HepG2 (cell line): ENCODE data around the gene RAB28. TPM values are rescaled to one million over a fixed set of nuclear protein-coding genes. Genes with fewer than 3 reads are reported as not detected.

Source experiments
- AKAP8 ChIP-seq: sonication (generic); formaldehyde crosslinking; IDR thresholded peaks from 2 replicates; pipeline ENCODE4 v1.5.1; 2020; ENCODE audit warnings: mild to moderate bottlenecking, missing genetic modification reagents
- GABPA ChIP-seq, 2 experiments: IDR thresholded peaks; 2 replicates each; pipeline ENCODE4 v1.6.1; 2011 to 2016; ENCODE audit warnings: low read depth in 2 of 2, low read length in 1 of 2, missing biosample characterization in 1 of 2, missing genetic modification characterization in 1 of 2
- JDP2 ChIP-seq: sonication (generic); formaldehyde crosslinking; IDR thresholded peaks from 2 replicates; pipeline ENCODE4 v1.8.1; 2022; ENCODE audit warnings: missing genetic modification reagents, borderline replicate concordance
- MED1 ChIP-seq: sonication (generic); formaldehyde crosslinking; IDR thresholded peaks from 2 replicates; pipeline ENCODE4 v1.4.0; 2020; ENCODE audit warnings: missing genetic modification reagents
- NFE2L2 ChIP-seq: fragments of 150-350 bp; IDR thresholded peaks from 2 replicates; pipeline ENCODE4 v1.6.1; 2014; ENCODE audit warnings: low read length
- NKX3-1 ChIP-seq: sonication (generic); formaldehyde crosslinking; IDR thresholded peaks from 2 replicates; pipeline ENCODE4 v1.5.0; 2020; ENCODE audit warnings: missing genetic modification reagents
- NPAS2 ChIP-seq: sonication (generic); formaldehyde crosslinking; IDR thresholded peaks from 2 replicates; pipeline ENCODE4 v1.8.0; 2022; ENCODE audit warnings: mild to moderate bottlenecking, missing genetic modification reagents, borderline replicate concordance
- PTBP1 ChIP-seq: fragments of 200-400 bp; formaldehyde crosslinking; IDR thresholded peaks from 2 replicates; pipeline ENCODE4 v1.6.1; 2018; ENCODE audit warnings: low read length, low read depth; ENCODE audit not compliant: poor library complexity, severe bottlenecking
- SNRNP70 ChIP-seq: fragments of 200-400 bp; formaldehyde crosslinking; IDR thresholded peaks from 2 replicates; pipeline ENCODE4 v1.6.1; 2017; ENCODE audit warnings: mild to moderate bottlenecking, low read depth, low read length, moderate library complexity
- STAT5B ChIP-seq: sonication (generic); formaldehyde crosslinking; IDR thresholded peaks from 2 replicates; pipeline ENCODE4 v1.4.0; 2020; ENCODE audit warnings: missing genetic modification reagents
- ZBTB38 ChIP-seq: sonication (generic); formaldehyde crosslinking; IDR thresholded peaks from 2 replicates; pipeline ENCODE4 v1.5.1; 2020; ENCODE audit warnings: mild to moderate bottlenecking, missing genetic modification reagents
- ZKSCAN1 ChIP-seq: fragments of 150-350 bp; IDR thresholded peaks from 2 replicates; pipeline ENCODE4 v1.6.1; 2014; ENCODE audit warnings: low read length
- ZKSCAN8 ChIP-seq: IDR thresholded peaks from 2 replicates; pipeline ENCODE4 v1.6.1; 2016; ENCODE audit warnings: borderline replicate concordance, missing genetic modification reagents, missing compliant biosample characterization
- ZNF143 ChIP-seq: sonication (generic); formaldehyde crosslinking; IDR thresholded peaks from 2 replicates; pipeline ENCODE4 v1.4.0; 2020; ENCODE audit warnings: missing genetic modification reagents
- polyA plus RNA-seq, 8 experiments: library from polyadenylated mRNA; depleted of rRNA in 3 of 8; stranded (reverse) in 7 of 8; unstranded in 1 of 8; fragments of >200 nt; fragmentation: Illumina TruSeq in 4 of 8; extraction: Trizol in 4 of 8; gene quantifications; 2 replicates each; pipeline versions ENCODE4 v1.2.1 to v1.2.3, GENCODE V29; 2011 to 2016; ENCODE audit warnings: low read depth in 4 of 8, missing spikeins in 1 of 8, mixed read lengths in 1 of 8; ENCODE audit not compliant: insufficient read depth in 1 of 8
- total RNA-seq, 5 experiments: library from RNA; depleted of rRNA; stranded (reverse); fragments of >200 nt; fragmentation: Illumina TruSeq; extraction: Trizol; gene quantifications; 2 replicates each; pipeline ENCODE4 v1.2.3, GENCODE V29; 2016; ENCODE audit warnings: low read depth in 1 of 5
- TF ChIP-seq, protein P1 (sequence below): sonication (generic); formaldehyde crosslinking; IDR thresholded peaks from 2 replicates; pipeline ENCODE4 v1.4.0; 2020; ENCODE audit warnings: missing genetic modification reagents
- TF ChIP-seq, protein P2 (sequence below): sonication (generic); formaldehyde crosslinking; IDR thresholded peaks from 2 replicates; pipeline ENCODE4 v1.8.0; 2022; ENCODE audit warnings: missing genetic modification reagents, mild to moderate bottlenecking, borderline replicate concordance
- TF ChIP-seq, protein P3 (sequence below): sonication (generic); formaldehyde crosslinking; IDR thresholded peaks from 2 replicates; pipeline ENCODE4 v1.4.0; 2020; ENCODE audit warnings: low read depth, mild to moderate bottlenecking, missing genetic modification reagents
- TF ChIP-seq, protein P4 (sequence below): sonication (generic); formaldehyde crosslinking; IDR thresholded peaks from 2 replicates; pipeline ENCODE4 v1.5.1; 2020; ENCODE audit warnings: mild to moderate bottlenecking, missing genetic modification reagents, moderate library complexity
- TF ChIP-seq, protein P5 (sequence below): sonication (generic); formaldehyde crosslinking; IDR thresholded peaks from 2 replicates; pipeline ENCODE4 v1.4.0; 2020; ENCODE audit warnings: mild to moderate bottlenecking, missing genetic modification reagents

Gene RAB28
- total and polyA plus RNA-seq, 2 of the 13 experiments (the other 11 are each of a cell fraction or from before 2014, with no cell fraction given) = 11.8 to 18.2 TPM

DNA sequence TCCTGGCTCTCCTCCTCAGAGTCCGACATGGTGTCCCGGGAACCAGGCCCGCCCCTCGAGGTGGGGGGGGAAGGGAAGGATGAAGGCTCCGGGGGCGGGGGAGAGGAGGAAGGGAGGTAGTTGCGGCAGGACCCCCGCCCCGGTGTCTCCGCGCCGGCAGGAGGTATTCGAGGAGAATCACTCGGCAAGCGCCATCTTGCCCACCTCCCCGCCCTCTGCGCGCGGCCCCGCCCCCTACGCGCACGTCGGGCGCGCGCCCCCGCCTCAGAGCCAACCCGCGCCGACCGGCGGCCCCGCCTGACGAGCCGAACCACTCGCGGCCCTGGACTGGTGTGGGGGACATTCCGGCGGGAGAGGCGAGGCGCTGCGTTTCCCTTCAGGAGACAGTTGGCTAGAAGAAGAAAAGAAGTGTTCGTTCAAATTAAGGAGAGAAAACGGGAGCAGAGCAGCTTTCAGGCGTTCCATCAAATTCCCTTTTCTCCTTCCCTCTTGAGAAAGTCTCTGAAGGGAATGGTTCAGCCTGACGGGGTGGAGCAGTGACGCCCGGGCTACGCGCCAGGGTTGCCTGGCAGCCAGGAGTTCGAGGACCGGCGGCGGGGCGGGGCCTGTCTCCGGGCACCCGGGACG is at the start of gene RAB28 (continued):
- TF ChIP-seq, protein P1, sequence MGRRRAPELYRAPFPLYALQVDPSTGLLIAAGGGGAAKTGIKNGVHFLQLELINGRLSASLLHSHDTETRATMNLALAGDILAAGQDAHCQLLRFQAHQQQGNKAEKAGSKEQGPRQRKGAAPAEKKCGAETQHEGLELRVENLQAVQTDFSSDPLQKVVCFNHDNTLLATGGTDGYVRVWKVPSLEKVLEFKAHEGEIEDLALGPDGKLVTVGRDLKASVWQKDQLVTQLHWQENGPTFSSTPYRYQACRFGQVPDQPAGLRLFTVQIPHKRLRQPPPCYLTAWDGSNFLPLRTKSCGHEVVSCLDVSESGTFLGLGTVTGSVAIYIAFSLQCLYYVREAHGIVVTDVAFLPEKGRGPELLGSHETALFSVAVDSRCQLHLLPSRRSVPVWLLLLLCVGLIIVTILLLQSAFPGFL (CRISPR knock-in tag) = no peak
- TF ChIP-seq MED1 (CRISPR knock-in tag) (no peak; the same call in none of the 2 replicates), NKX3-1 (CRISPR knock-in tag) (peak; percentile 26; the same call in 1 of the 2 replicates), ZBTB38 (CRISPR knock-in tag) (peak; percentile 23; the same call in 1 of the 2 replicates), ZKSCAN1 (no peak), PTBP1 (no peak), JDP2 (no peak), ZKSCAN8 (CRISPR knock-in tag) (no peak), STAT5B (CRISPR knock-in tag) (no peak), SNRNP70 (no peak), NFE2L2 (no peak), NPAS2 (CRISPR knock-in tag) (no peak), ZNF143 (CRISPR knock-in tag) (no peak), AKAP8 (CRISPR knock-in tag) (0 out of 2 replicates have a peak, but pooled peaks have one; percentile 36), GABPA (IDR thresholded peaks at IDR 0.05; ENCODE audit: low read depth, low read length) (no peak), GABPA (CRISPR knock-in tag; IDR thresholded peaks at IDR 0.05; ENCODE audit: low read depth) (no peak)
- TF ChIP-seq, protein P2, sequence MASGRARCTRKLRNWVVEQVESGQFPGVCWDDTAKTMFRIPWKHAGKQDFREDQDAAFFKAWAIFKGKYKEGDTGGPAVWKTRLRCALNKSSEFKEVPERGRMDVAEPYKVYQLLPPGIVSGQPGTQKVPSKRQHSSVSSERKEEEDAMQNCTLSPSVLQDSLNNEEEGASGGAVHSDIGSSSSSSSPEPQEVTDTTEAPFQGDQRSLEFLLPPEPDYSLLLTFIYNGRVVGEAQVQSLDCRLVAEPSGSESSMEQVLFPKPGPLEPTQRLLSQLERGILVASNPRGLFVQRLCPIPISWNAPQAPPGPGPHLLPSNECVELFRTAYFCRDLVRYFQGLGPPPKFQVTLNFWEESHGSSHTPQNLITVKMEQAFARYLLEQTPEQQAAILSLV = no peak
- TF ChIP-seq, protein P3, sequence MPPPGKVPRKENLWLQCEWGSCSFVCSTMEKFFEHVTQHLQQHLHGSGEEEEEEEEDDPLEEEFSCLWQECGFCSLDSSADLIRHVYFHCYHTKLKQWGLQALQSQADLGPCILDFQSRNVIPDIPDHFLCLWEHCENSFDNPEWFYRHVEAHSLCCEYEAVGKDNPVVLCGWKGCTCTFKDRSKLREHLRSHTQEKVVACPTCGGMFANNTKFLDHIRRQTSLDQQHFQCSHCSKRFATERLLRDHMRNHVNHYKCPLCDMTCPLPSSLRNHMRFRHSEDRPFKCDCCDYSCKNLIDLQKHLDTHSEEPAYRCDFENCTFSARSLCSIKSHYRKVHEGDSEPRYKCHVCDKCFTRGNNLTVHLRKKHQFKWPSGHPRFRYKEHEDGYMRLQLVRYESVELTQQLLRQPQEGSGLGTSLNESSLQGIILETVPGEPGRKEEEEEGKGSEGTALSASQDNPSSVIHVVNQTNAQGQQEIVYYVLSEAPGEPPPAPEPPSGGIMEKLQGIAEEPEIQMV = no peak
- TF ChIP-seq, protein P4, sequence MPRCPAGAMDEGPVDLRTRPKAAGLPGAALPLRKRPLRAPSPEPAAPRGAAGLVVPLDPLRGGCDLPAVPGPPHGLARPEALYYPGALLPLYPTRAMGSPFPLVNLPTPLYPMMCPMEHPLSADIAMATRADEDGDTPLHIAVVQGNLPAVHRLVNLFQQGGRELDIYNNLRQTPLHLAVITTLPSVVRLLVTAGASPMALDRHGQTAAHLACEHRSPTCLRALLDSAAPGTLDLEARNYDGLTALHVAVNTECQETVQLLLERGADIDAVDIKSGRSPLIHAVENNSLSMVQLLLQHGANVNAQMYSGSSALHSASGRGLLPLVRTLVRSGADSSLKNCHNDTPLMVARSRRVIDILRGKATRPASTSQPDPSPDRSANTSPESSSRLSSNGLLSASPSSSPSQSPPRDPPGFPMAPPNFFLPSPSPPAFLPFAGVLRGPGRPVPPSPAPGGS (CRISPR knock-in tag) = peak; percentile 29; the same call in 1 of the 2 replicates
- TF ChIP-seq, protein P5, sequence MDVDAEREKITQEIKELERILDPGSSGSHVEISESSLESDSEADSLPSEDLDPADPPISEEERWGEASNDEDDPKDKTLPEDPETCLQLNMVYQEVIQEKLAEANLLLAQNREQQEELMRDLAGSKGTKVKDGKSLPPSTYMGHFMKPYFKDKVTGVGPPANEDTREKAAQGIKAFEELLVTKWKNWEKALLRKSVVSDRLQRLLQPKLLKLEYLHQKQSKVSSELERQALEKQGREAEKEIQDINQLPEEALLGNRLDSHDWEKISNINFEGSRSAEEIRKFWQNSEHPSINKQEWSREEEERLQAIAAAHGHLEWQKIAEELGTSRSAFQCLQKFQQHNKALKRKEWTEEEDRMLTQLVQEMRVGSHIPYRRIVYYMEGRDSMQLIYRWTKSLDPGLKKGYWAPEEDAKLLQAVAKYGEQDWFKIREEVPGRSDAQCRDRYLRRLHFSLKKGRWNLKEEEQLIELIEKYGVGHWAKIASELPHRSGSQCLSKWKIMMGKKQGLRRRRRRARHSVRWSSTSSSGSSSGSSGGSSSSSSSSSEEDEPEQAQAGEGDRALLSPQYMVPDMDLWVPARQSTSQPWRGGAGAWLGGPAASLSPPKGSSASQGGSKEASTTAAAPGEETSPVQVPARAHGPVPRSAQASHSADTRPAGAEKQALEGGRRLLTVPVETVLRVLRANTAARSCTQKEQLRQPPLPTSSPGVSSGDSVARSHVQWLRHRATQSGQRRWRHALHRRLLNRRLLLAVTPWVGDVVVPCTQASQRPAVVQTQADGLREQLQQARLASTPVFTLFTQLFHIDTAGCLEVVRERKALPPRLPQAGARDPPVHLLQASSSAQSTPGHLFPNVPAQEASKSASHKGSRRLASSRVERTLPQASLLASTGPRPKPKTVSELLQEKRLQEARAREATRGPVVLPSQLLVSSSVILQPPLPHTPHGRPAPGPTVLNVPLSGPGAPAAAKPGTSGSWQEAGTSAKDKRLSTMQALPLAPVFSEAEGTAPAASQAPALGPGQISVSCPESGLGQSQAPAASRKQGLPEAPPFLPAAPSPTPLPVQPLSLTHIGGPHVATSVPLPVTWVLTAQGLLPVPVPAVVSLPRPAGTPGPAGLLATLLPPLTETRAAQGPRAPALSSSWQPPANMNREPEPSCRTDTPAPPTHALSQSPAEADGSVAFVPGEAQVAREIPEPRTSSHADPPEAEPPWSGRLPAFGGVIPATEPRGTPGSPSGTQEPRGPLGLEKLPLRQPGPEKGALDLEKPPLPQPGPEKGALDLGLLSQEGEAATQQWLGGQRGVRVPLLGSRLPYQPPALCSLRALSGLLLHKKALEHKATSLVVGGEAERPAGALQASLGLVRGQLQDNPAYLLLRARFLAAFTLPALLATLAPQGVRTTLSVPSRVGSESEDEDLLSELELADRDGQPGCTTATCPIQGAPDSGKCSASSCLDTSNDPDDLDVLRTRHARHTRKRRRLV (CRISPR knock-in tag) = no peak; the same call in 1 of the 2 replicates
